ENCODE results near the gene RASEF. TPM values are rescaled to one million over a fixed set of nuclear protein-coding genes. Genes with fewer than 3 reads are reported as not detected.
"Not testable (repeated sequence)": the region's sequence is repeated elsewhere in the genome, so short reads cannot be mapped to it uniquely, and the experiment has no call there.

Gene RASEF
- 0.53 and 0.83 TPM in 2 replicates for polyA plus RNA-seq (2014; cell fraction: cytosol; rRNA removed)
- polyA plus RNA-seq (2014; cell fraction: nucleus; rRNA removed) = 0.46 and 1.0 TPM in 2 replicates

DNA sequence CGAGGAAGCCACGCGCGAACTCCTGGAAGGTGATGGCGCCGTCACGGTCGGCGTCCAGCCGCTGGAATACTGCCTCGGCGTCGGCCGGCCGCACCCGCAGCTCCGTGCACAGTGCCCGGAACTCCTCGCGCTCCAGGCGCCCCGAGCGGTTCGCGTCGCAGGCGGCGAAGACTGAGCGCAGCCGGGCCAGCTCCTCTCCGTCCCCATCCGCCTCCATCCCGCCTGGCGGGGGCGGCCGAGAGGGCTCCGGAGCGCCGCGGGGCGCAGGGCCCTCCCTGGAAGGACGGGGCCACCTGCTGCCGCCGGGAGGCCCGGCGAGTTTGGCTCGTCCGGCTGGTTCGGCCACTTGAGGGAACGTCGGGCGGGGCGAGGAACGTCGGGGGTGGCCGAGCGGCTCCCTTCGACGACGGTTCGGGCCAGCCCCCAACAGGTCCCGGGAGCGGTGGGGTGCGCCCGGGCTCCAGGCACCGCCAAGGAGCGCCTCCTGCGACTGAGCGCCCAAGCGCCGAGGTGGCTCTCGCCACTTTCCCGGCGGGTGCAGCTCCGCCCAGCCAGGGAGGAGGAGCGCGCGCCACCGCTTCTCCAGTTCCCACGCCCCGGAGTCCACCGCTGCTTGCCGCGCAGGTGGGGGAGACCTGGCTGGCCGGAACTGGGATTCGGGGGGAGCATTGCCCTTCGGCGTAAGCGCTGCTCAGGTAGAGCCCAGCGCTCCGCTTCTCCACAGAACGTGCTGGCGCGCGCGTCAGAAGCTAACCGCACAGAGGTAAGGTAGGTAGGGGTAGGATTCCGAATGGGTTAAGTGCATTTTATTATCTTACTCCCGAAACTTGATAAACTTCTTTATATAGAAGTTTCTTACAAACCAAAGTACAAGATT is at the start of gene RASEF:
Gene RASEF (minus strand): TSS at position 492 of the 877 bp plus-strand sequence. CDS start 275 bp downstream, at position 217.
- peak; percentile 41 for DNase-seq (ENCODE audit: low spot score)

DNA sequence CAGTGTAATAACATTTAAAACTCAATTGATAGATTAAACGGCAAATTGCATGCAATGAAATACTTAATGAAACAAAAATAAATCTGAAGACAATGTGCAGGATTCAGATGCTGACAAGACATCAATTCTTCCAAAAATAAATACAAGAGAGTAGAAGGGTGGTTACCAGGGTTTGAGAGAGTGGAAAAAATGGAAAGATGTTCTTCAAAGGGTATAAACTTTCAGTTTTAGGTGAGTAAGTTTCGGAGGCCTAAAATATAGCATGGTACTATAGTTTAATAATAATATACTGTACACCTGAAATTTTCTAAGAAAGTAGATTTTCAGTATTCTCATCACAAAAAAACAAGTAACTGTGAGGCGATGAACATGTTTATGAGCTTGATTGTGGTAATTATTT is 48.2 kb upstream of the RASEF start:
- no peak for DNase-seq (ENCODE audit: low spot score)

GRCh38 chr9:83109296-83109695 is 46.4 kb upstream of the RASEF start:
- no peak for DNase-seq (ENCODE audit: low spot score)

DNA sequence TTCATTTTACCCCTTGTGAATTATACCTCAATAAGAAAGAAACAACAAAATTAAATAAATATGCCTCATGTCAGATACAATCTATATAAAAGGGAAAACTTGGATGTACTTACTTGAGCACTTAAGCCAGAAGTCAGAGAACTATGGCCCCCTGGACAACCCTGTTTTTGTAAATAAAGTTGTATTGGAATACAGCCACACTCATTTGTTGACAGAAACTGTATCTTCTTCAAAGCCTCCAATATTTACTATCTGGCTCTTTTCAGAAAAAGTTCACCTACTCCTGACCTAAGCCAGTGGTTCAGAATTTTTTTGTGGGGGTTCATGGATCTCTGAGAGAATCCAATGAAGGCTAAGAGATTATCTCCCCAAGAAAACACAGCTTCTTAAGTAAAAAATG is 45.3 kb upstream of the RASEF start:
- DNase-seq (ENCODE audit: low spot score) = no peak

GRCh38 chr9:83106772-83107171 is 43.8 kb upstream of the RASEF start:
- no peak for DNase-seq (ENCODE audit: low spot score)

DNA sequence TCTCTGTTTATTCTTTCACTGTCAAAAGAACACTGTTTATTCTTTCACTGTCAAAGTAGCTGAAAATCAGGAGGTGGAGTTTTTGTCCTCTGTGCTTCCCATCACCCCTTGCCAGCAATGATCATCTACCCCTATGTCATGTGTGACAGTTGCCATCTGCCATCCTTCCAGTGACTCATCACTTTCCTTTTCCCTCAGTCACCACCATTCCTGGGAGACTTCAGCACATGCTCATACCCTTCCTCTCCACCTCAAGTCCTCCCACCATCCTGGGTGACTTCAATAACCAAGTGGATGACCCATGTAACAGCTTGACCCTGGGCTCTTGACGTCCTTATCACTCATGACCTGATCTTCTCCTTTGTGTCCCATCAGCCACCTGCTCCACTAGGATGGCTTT is 43.3 kb upstream of the RASEF start:
- DNase-seq (ENCODE audit: low spot score) = peak; percentile 12

GRCh38 chr9:83097633-83098032 is 34.7 kb upstream of the RASEF start:
- DNase-seq (ENCODE audit: low spot score) = no peak

- not testable (repeated sequence) for DNase-seq (ENCODE audit: low spot score)
These were observed 30.4 kb upstream of the RASEF start for GRCh38 chr9:83093311-83093710.

GRCh38 chr9:83081846-83082245 is 18.9 kb upstream of the RASEF start:
- no peak for DNase-seq (ENCODE audit: low spot score)

DNA sequence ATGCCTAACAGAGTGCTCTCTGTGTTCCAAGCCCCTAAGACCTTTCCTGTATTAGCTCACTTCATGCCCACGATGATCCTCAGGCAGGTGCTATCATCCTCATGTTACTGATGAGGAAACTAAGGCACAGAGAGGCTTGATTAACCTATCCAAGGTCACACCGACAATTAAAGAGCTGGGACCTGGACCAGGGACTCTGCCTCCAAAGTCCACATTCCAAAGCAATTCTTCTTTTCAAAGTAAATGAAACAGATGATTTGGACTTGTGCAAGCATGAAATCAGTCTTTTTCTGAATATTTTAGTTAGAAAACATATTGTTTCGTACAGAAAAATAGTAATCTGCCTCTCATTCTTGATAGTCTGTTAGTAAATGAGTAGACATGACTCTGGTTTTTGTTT is 18.1 kb upstream of the RASEF start:
- DNase-seq (ENCODE audit: low spot score) = no peak

- DNase-seq (ENCODE audit: low spot score) = not testable (repeated sequence)
These were observed 13.0 kb upstream of the RASEF start for GRCh38 chr9:83075932-83076331.

- not testable (repeated sequence) for DNase-seq (ENCODE audit: low spot score)
These were observed 9.6 kb upstream of the RASEF start for GRCh38 chr9:83072498-83072897.

DNA sequence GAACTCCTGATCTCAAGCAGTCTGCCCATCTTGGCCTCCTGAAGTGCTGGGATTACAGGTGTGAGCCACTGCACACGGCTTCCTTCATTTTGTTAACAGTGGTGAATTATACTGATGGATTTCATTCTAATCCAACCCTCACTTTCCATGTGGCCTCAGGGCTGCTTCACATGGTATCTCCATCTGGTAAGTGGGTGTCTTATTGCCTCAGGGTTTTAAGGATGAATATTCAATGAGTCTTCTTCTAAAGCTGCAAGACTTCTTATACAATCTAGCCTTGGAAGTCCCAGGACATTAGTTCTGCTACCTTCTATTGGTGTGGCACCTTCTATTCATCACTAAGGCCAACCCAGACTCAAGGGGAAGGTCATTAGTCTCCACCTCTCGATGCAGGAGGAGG is 8.7 kb upstream of the RASEF start:
- DNase-seq (ENCODE audit: low spot score) = no peak

GRCh38 chr9:83070261-83070660 is 7.3 kb upstream of the RASEF start:
- DNase-seq (ENCODE audit: low spot score) = no peak

DNA sequence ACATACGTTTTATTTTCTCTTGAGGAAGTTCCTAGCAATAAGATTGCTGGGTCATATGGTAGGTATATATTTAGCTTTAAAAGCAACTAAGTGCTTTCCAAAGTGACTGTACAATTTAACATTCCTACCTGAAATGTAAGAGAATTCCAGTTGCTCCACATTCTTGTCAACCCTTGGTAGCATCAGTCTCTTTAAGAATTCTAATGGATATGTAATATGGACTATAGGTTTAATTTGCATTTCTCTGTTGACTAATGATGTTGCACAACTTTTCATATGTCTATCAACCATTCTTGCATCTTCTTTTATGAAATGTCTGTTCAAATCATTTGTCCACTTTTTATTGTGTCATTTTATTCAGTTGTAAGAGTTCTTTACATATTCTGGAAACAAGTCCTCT is 6.7 kb upstream of the RASEF start:
- no peak for DNase-seq (ENCODE audit: low spot score)

DNA sequence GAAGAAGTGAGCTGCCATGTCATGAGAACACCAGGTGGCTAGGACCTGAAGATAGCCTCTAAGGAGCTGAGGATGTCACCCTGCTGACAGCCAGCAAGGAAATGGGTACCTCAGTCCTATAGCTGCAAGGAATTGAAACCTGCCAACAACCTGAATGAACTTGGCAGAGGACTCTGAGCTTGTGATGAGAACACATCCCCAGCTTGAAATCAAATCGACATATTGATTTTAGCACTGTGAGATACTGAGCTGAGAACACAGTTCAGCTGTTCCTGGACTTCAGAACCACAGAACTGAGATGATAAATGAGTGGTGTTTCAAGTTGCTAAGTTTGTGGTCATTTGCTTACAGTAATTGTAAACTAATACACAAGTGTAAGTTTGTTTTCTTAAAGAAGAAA is 5.5 kb upstream of the RASEF start:
- peak; percentile 54 for DNase-seq (ENCODE audit: low spot score)

- no peak for DNase-seq (ENCODE audit: low spot score)
These were observed 4.6 kb upstream of the RASEF start for GRCh38 chr9:83067579-83067978.

GRCh38 chr9:83066771-83067170 is 3.8 kb upstream of the RASEF start:
- DNase-seq (ENCODE audit: low spot score) = no peak

DNA sequence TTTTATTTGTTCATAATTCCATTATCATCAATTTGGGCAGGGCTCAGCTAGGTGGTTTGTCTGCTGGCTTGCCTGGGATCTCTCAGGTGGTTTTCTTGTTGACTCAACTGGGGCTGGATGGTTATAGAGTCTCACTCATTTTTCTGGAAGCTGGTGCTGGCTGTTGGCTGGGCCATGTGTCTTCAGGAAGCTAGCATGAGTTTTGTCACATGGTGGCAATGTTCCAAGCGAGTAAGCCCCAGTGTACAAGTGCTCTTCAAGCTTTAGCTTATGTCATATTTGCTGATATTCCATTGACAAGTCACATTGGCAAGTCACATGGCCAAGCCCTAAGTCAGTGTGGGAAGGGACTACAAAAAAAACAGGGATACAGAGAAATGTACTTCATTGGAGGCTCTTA is 2.3 kb upstream of the RASEF start:
- no peak for DNase-seq (ENCODE audit: low spot score)

DNA sequence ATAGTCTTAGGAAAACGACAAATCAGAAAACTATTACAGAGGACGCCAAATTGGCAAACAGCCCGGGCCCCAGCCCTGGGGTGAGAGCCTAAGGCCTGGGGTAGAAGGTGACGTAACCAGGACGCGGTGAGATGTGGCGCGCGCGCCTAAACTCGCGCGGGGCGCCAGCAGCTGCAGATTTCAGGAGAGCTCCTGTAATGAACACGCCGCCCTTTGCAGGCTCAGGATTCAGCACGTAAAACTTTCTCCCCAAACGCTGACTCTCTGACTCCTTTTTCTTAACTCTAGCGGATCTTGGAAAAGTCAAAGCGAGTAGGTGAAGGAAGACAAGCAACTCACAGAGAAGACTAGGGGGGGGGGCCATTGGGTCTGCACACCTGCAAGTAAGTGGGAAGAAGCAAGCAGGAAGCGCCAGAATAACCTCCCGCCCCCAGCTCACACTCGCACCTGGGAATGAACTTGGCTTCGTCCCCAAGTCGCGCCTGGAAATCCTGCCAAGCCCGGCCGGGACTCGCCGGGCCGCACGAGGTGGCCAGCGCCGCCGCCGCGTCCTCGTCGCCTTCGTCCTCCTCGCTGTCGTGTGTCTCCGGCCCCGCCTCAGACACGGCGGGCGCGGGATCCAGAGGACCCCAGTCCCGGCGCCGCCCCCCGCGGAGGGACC is 822 bp downstream of the RASEF start:
- peak; percentile 29 for DNase-seq (ENCODE audit: low spot score)

- no peak for DNase-seq (ENCODE audit: low spot score)
These were observed 1.9 kb downstream of the RASEF start for GRCh38 chr9:83061036-83061435.

DNA sequence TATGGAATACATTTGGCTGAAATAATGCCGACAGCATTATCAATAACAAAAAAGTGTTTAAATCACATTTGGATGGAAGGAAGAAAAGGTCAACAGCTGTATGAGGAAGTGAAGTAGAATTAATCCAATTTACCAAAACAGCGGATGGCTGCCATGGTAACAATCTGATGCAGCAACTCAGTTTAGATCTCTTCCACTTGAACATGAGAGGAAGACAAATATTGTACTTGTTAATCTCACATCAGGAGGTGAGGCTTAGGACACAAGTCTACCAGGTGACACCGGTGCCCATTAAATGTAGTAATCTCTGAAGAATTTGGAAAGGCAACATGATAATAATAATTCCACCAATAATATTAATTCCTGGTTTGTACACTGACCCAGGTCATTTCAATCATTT is 2.4 kb downstream of the RASEF start:
- no peak for DNase-seq (ENCODE audit: low spot score)

DNA sequence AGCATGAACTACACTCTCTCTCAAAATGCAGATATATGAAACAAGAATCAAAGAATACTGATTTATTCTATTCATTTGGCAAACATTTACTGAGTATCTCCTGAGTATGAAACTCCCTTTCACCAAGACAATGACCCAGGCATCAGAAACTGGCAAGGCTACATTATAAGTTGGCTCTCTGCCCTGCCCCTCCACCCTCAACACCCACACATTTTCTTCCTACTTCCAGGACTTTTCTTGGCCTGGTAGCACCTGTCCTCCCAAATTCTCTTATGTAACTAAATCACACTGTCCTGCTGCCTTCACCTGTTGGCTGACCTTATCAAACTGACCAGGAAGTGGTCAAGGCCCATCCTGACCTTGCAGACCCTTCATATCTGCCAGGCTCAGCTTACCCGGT is 3.5 kb downstream of the RASEF start:
- DNase-seq (ENCODE audit: low spot score) = no peak
